ENCODE data around the gene MMD2. TPM values are rescaled to one million over a fixed set of nuclear protein-coding genes. Genes with fewer than 3 reads are reported as not detected.

The MMD2 gene
- polyA plus RNA-seq, 4 donors: 0.06 to 0.17 (median 0.13) TPM; not detected in 1

DNA sequence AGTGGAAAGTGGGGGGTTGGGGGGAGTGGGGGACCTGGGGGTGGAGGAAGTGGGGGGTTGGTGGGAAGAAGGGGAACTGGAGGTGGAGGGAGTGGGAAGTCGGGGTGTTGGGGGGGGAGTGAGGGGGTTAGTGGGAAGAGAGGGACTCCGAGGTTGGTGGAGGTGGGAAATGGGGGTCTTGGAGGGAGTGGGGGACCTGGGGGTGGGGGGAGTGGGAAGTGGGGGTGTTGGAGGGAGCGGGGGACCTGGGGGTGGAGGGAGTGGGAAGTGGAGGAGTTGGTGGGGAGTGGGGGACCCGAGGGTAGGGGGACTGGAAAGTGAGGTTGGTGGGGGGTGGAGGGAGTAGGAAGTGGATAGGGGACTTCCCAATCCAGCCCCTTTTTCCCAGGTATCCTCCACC lies 906 bp upstream of the MMD2 start:
- no peak for DNase-seq (ENCODE audit: low read depth in 4 of 4, low spot score in 2 of 4)

DNA sequence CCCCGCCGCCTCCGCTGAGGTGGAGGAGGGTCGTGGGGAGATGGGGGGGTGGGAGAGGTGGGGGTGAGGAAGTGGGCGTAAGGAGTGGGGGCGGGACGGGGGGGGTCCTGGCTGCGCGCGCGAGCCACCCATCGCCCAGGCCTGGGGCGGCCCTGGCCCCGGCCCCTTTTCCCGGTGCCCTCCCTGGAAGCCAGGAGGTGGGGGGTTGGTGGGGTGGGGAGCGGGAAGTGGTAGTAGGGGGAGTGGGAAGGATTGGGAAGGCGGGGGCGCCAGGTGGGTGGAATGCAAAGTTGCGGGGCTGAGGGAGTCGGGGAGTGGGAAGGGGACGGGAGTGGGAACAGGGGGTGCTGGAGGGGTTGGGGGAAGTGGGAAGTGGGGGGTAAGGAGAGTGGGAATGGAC lies 319 bp upstream of the MMD2 start:
- DNase-seq (ENCODE audit: low read depth in 4 of 4, low spot score in 2 of 4): no peak

DNA sequence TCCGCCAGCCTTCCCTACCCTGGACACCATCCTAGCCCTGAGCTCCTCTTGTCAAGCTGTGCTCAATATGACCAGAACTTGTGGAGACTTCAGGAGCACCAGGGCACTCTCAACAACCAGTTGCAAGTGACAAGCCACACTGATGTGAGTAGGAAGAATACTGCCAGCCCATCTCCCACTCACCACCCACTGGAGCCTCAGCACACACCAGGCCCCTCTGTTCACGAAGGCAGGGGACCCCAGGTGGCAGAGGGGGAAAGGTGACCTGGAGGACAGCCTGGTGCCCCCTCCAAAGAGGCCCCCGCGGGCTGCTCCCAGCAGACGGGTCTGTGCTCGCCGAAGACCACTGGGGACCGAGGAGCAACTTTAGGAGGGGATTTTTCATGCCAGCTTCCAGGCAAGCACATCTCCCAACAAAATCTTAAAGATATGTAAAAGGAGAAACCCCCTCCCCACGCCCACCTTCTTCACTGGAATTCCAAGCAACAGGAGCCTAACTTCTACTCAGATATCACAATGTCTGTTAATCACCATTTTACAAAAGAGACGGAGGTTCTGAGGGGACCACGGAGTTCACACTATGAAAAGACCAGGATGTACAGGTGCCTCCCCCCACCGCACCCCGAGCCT lies 1.0 kb downstream of the MMD2 start:
- DNase-seq (ENCODE audit: low read depth in 4 of 4, low spot score in 2 of 4): no peak

DNA sequence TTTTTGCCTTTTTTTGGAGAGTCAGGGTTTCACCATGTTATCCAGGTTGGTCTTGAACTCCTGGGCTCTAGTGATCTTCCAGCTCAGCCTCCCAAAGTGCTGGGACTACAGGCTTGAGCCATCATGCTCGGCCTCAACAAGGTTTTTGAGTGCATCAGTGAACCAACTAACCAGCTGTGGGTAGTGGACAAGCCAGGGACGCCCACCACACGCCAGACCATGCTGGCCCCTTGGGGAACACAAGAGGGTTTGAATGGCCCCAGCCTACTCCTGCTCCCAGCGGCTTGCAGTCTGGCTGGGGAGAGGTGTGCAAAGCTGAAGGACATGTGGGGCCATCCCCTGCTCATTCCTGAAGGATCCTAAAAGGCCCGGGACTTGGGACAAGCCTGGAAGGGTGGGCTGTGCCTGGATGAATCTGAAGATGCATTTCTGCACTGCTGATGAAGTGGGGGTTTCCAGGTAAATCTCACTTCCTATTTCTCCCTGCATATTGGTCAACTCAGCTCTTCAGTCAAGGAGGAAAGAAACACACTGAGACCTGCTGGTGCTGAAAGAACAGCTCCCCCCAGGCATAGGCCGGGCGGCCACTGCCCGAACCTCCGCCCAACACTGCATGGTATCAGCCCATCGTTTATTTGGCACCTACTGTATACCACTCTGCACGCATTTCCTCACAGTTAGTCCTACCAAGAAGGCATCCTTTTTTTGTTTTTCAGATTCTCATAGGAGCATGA lies 6.9 kb downstream of the MMD2 start:
- DNase-seq (ENCODE audit: low read depth in 4 of 4, low spot score in 2 of 4): no peak

DNA sequence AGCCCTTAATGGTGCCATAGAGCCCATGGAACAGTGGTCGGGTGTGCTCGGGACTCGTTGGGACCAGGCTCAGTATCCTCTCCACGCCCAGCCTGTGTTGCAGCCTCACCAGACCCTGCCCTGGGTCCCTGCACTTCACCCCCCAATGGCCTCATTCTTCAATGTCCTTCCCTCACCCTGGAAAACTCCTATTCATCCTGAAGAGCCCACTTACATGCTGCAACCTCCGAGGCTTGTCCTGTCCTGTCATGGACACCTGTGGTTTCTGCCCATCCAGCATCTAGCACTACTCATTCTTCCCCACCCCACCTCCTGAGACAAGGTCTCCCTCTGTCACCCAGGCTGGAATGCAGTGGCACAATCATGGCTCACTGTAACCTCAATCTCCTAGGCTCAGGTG lies 7.7 kb downstream of the MMD2 start:
- no peak for DNase-seq (ENCODE audit: low read depth in 4 of 4, low spot score in 2 of 4)

DNA sequence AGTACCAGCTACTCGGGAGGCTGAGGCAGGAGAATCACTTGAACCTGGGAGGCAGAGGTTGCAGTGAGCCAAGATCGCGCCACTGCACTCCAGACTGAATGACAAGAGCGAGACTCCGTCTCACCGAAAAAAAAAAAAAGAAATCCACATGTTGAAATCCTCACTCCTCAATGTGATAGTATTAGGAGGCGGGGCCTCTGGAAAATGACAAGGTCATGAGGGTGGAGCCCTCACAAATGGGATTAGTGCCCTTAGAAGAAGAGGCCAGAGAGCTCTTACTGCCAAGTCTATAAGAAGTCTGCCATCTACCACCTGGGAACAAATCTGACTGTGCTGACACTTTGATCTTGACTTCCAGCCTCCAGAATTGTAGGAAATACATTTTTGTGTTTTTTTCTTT lies 10.6 kb downstream of the MMD2 start:
- DNase-seq (ENCODE audit: low read depth in 4 of 4, low spot score in 2 of 4): no peak

DNA sequence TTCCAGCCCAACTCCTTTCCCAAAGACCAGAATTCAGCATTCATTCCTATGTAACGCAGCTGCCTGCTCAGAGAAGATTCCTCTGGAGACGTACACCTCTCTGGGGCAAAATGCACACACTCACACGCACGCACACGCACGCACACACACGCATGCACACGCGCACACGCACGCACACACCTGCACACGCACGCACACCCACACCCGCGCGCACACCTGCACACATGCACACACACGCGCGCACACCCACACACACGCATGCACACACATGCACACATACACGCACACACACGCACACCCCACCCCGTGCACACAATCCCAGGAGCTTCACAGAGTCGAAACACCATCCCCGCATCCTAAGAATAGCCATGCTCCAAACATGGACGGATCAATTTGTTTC lies 13.0 kb downstream of the MMD2 start:
- DNase-seq (ENCODE audit: low read depth in 4 of 4, low spot score in 2 of 4): no peak

DNA sequence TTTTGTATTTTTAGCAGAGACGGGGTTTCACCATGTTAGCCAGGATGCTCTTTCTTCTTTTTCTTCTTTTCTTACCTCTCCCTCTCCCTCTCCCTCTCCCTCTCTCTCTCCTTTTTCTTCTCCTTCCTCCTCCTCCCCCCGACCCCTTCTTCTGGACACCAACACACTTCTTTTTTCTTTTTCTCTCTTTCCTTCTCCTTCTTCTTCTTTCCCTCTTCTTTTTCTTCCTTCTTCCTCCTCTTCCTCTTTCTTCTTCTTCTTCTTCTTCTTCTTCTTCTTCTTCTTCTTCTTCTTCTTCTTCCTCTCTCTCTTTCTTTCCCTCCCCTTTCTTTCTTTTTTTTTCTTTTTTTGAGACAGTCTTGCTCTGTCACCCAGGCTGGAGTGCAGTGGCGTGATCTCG lies 14.0 kb downstream of the MMD2 start:
- DNase-seq (ENCODE audit: low read depth in 4 of 4, low spot score in 2 of 4): no peak

DNA sequence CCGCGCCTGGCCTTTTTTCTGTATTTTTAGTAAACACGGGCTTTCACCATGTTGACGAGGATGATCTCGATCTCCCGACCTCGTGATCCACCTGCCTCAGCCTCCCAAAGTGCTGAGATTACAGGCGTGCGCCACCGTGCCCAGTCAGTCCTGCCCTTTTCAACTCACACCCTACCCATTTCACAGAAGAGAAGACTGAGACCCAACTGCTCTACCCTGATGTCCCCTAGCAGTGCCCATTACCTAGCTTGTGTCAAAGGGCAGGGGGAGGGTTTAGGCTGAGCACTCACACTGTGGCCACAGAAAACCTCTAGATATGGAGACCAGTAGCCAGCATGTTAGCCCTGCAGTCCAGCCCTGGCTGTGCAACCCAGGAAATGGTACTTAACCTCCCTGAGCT lies 15.7 kb downstream of the MMD2 start:
- DNase-seq (ENCODE audit: low read depth in 4 of 4, low spot score in 2 of 4): no peak

DNA sequence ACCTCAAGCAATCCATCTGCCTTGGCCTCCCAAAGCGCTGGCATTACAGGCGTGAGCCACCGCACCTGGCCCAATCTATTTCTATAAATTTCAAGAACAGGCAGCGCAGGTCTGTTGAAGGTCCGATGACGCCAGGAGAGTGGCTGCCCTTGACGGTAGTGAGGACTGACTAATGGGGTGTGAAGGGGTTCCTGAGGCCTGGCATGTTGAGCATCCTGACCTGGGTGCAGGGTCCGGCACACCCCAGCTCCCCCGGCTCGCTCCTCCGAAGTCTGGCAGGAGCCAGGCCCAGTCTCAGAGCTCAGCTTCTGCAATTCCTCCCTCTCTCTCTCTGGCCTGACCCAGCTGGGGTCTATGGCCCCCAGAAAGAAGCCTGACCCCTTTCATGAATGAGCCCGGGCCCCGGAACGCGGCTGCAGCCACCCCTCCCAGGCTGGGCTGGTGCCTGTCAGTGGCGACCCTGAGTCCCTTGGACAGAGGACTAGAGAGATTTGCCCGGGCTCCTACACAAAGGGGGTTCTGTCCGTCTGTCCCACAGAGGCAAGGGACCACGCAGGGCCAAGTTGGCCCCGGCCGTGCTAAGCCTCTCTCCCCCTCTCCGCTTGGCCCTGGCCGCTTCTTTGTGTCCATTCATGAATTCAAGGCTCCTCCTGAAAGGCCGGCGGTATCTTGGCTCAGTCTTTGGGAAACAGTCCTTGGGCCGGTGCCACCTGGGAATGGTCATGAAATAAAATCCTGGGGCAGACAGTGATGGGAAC lies 18.8 kb downstream of the MMD2 start:
- no peak for DNase-seq (ENCODE audit: low read depth in 4 of 4, low spot score in 2 of 4)

DNA sequence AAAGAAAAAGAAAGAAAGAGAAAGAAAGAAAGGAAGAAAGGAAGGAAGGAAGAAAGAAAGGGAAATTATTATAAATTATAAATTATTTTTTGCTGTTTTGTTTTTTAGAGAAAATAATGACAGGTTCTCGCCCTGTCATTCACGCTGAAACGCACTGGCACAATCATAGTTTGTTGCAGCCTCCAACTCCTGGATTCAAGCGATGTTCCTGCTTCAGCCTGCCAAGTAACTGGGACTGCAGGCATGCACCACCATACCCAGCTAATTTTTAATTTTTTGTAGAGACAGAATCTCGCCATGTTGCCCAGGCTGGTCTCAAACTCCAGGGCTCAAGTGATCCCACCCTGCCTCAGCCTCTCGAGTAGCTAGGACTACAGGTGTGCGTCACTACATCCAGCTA lies 21.6 kb downstream of the MMD2 start:
- no peak for DNase-seq (ENCODE audit: low read depth in 4 of 4, low spot score in 2 of 4)

DNA sequence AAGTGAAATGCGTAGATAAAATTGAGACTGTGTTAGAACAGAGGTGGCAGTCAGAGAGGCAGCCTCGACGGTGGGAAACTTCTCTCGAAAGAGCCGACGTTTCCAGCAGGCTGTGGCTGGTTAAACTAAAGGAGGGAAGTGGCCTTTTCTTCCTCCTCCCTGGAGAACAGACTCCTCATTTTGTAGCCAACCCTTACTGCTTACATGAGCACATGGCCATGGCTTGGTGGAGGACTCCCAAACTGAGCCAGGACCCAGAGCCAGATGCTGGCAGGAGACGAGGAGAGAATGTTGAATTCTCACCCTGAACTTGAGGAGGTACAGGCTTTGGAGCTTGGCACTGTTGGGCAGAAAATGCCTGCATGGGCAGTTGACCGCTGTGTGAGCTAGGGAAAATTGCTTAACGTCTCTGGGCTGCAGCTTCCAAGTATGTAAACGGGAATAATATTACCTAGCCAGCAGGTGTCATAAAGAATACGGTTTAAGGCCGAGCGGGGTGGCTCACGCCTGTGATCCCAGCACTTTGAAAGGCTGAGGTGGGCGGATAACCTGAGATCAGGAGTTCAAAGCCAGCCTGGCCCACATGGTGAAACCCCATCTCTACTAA lies 24.5 kb downstream of the MMD2 start:
- DNase-seq (ENCODE audit: low read depth in 4 of 4, low spot score in 2 of 4): no peak

DNA sequence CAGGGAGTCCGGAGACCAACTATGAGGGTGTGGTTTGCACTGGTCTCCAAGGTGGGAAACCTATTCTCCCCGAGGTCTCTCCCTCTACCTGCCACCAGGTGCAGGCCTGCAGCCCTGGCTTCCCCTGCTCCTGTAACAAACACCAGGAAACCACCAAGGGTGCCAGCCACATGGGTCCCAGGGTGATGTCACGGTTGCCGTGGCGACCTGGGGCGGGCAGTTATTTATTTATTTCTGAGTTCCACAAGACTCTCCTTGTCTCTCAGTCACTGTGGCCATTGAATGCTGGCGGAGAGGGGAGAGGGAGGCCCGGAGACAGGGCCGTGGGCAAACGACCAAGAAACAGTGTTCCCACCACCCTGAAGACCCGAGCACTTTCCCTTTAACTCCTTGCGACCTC lies 27.0 kb downstream of the MMD2 start:
- DNase-seq (ENCODE audit: low read depth in 4 of 4, low spot score in 2 of 4): peak in 2 of 4 donors; percentile 9 to 27

DNA sequence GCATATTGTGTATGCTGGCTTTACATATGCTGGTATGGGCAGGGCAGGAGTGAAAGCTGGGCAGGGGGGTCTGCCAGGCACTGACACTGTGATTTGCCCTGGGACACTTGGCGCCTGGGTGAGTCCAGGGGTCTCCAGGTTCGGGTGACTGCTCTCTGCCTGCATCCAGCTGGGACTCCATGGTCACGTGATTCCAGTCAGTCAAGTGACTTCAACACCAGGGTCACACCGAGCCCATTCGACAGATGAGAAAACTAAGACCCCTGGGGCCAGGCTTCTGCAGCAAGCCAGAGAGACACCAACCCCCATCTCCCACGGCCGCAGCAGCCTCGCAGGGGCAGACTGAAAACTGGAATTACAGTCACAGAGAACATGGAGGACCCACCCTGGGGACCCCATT lies 30.0 kb downstream of the MMD2 start:
- DNase-seq (ENCODE audit: low read depth in 4 of 4, low spot score in 2 of 4): no peak

DNA sequence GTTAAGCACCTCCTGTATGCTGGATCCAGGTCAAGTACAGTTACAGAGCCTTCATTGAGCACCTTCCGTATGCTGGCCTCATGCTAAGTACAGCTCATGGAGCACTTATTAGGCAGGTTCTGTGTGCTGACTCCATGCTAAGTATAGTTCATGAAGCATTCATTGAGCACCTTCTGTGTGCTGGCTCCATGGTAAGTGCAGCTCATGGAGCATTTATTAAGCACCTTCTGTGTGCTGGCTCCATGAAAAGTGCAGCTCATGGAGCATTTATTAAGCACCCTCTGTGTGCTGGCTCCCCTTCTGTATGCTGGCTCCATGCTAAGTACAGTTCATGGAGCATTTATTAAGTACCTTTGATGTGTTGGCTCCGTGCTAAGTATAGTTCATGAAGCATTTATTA lies 30.5 kb downstream of the MMD2 start:
- DNase-seq (ENCODE audit: low read depth in 4 of 4, low spot score in 2 of 4): no peak

DNA sequence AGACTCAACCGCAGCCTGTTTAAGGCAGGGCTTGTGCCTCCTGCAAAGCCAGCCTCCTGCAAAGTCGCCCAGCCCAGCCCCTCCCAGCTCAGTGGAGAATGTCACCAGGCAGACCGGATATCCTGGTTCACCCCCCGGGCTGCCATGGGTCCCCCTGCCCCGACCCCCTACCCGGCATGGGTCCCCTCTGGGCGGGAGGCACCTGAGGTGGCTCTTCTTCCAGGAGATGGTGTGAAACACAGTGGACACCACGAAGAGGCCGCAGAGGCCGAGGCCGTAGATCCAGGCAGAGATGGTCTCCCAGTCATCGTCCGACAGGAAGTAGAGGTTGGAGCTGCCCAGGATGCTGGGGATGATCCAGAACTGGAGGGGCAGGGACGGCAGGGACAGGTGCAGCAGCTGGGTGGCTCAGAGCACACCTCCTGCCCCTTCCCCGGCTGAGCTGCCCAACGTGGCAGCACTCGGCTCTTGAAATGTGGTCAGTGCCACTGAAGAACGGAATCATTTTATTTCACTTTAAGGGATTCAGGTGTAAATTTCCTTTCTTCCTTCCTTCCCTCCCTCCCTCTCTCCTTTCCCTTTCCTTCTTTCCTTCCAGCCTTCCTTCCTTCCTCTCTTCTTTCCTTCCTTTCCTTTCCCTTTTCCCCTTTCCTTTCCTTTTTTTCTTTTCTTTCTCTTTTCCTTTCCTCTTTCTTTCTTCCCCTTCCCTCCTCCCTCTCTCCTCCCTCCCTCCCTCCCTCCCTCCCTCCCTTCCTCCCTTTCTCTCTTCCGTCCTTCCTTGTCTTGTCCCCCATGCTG lies 38.8 kb downstream of the MMD2 start:
- no peak for DNase-seq (ENCODE audit: low read depth in 4 of 4, low spot score in 2 of 4)

DNA sequence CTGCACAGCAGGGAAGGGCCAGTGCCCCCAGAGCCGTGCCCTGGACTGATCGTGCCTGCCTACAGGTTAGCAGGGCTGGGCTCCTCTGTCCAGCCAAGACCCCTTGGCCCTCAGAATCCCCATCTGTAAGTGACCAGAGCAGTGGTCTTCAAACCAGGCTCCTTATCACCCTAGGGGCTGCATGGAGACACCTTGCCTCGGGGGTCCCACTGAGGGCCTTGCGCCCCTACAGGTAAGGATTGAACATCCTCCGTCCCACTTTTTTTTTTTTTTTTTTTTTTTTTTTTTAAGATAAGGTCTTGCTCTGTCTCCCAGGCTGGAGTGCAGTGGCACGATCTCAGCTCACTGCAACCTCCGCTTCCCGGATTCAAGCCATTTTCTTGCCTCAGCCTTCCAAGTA lies 42.9 kb downstream of the MMD2 start:
- no peak for DNase-seq (ENCODE audit: low read depth in 4 of 4, low spot score in 2 of 4)

DNA sequence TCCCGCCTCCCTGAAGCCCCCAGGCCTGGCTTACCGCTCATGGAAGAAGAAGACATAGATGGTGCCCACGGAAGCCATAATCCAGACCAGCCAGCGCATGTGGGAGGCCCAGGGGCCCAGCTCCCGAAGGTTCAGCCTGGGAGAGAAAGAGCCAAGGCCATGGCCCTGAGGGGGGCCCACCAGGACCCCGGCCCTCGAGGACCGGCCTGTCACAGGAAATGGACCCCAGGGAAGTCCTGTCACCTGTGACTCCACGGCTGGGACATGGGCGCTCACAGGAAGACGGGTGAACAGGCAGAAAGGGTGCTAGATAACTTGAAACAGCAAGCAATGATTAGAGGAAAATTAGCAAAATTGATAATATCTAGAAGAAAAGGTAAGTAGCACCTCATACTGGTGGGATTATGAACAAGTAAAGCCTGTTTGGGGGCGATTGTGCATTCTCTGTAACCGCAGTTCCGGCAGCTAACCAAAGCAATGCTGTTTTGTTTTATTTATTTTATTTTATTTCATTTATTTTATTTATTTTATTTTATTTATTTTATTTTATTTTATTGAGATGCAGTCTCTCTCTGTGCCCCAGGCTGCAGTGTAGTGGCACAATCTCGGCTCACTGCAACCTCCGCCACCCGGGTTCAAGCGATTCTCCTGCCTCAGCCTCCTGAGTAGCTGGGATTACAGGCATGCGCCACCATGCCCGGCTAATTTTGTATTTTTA lies 47.7 kb downstream of the MMD2 start:
- no peak for DNase-seq (ENCODE audit: low read depth in 4 of 4, low spot score in 2 of 4)

DNA sequence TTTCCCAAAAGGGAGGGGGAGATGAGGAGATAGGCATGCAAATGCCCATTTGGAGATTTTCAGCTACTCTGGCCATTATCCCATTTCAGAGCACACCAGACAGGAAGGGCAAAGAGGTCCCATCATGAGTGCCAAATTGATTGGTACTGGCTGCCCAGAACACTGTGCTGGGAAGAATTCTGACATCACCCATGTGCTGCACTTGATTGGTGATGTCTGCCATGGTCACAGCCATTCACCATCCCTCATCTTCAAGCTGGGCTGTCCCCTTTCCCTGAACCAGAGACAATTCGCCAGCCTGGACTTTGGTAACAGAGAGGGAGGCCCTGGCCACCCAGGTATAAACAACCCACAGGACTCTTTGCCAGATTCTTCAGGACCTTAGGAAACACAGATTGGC lies 52.3 kb downstream of the MMD2 start:
- DNase-seq (ENCODE audit: low read depth in 4 of 4, low spot score in 2 of 4): no peak

DNA sequence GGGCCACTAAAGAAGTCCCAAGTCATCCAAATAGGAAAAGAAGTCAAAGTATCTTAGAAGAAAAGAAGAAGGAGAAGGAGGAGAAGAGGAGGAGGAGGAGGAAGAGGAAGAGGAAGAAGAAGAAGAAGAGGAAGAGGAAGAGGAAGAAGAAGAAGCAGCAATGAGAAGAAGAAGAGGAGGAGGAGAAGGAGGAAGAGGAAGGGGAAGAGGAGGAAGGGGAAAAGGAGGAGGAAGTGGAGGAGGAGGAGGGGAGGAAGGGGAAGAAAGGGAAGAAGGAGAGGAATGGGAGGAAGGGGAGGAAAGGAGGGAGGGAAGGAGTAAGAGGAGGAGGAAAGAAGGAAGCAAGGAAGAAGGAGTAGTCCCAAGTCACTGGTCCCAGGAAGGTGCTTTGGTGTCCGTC lies 53.8 kb downstream of the MMD2 start:
- DNase-seq (ENCODE audit: low read depth in 4 of 4, low spot score in 2 of 4): no peak
